HCT116 (cell line): ENCODE results near the gene UBE3D. TPM values are rescaled to one million over a fixed set of nuclear protein-coding genes. Genes with fewer than 3 reads are reported as not detected.

ENCODE experiments used
- ATAC-seq: fragments of 200-7000 bp; cut with Tn5 transposase; 2 replicates; pipeline ENCODE4 v1.9.1; 2020; ENCODE audit warnings: mild to moderate bottlenecking, moderate library complexity
- BruUV-seq: library from RNA; stranded (reverse); fragments of 400-500 nt; replicated peaks from 2 replicates; lab custom pipeline; 2021; lab: Mats Ljungman, UMichigan
- CTCF ChIA-PET: fragments of 300-600 bp; sonication (Branson Sonifier 250); formaldehyde crosslinking; loops from one replicate; lab custom pipeline; 2021; ENCODE audit warnings: antibody characterized with exemption; lab: Charles Lee
- POLR2A ChIA-PET: fragments of 300-600, 350-600 bp; sonication (Branson Sonifier 250); formaldehyde crosslinking; loops from one replicate; lab custom pipeline; 2021; ENCODE audit warnings: antibody characterized with exemption; lab: Charles Lee
- RAD21 ChIA-PET, 2 experiments: fragments of 300-600 bp; sonication (Branson Sonifier 250); formaldehyde crosslinking; loops; one replicate each; lab custom pipeline; 2023; ENCODE audit warnings: low total read pairs in 2 of 2; ENCODE audit not compliant: uncharacterized antibody in 2 of 2, unreplicated experiment in 2 of 2, low non-redundant PET in 1 of 2; lab: Charles Lee
- DNase-seq: peaks from one replicate; pipeline ENCODE4 v3.0.0-alpha.2; 2010; ENCODE audit warnings: low read depth, low spot score
- H2AFZ ChIP-seq: fragments of 200-600 bp; shearing (Covaris generic), sonication (generic); 2 replicates; pipeline ENCODE4 v1.6.1; 2017; ENCODE audit warnings: low read depth, mixed run types, mixed read lengths, antibody characterized with exemption, low read length; ENCODE audit not compliant: poor library complexity, severe bottlenecking
- H3K27ac ChIP-seq: 2 replicates; pipeline ENCODE4 v1.5.1; 2012; ENCODE audit warnings: low read depth, low read length
- H3K27me3 ChIP-seq: fragments of 200-600 bp; sonication (generic); 2 replicates; pipeline ENCODE4 v1.6.1; 2016; ENCODE audit warnings: mixed run types, low read length, mixed read lengths; ENCODE audit not compliant: insufficient read depth
- H3K36me3 ChIP-seq, 2 experiments: fragments of 200-500 bp in 1 of 2; fragments of 200-600 bp in 1 of 2; sonication (Bioruptor generic) in 1 of 2; sonication (generic) in 1 of 2; 2 replicates each; pipeline versions ENCODE4 v1.5.1 to v1.6.1; 2014 to 2016; ENCODE audit warnings: low read length in 2 of 2, inconsistent platforms in 1 of 2, mixed read lengths in 1 of 2, mixed run types in 1 of 2; ENCODE audit not compliant: insufficient read depth in 2 of 2, control insufficient read depth in 1 of 2
- H3K4me1 ChIP-seq, 2 experiments: fragments of 200-600 bp in 1 of 2; sonication (generic) in 1 of 2; 2 replicates each; pipeline versions ENCODE4 v1.5.1 to v1.6.1; 2012 to 2017; ENCODE audit warnings: low read length in 2 of 2, inconsistent platforms in 1 of 2, mild to moderate bottlenecking in 1 of 2, mixed read lengths in 1 of 2, mixed run types in 1 of 2, moderate library complexity in 1 of 2; ENCODE audit not compliant: insufficient read depth in 2 of 2, control insufficient read depth in 1 of 2
- H3K4me2 ChIP-seq: fragments of 200-600 bp; sonication (generic); 2 replicates; pipeline ENCODE4 v1.6.1; 2017; ENCODE audit warnings: mixed run types, low read length, mixed read lengths
- H3K4me3 ChIP-seq, 2 experiments: fragments of 200-600 bp in 1 of 2; sonication (generic) in 1 of 2; replicated peaks in 1 of 2; 2 replicates each; pipeline ENCODE4 v1.5.1; 2011 to 2016; ENCODE audit warnings: low read length in 2 of 2, control low read depth in 1 of 2, low read depth in 1 of 2, mild to moderate bottlenecking in 1 of 2, mixed read lengths in 1 of 2, mixed run types in 1 of 2
- H3K79me2 ChIP-seq: fragments of 200-600 bp; sonication (generic); 2 replicates; pipeline ENCODE4 v1.6.1; 2017; ENCODE audit warnings: mild to moderate bottlenecking, mixed run types, low read length, moderate library complexity, mixed read lengths; ENCODE audit not compliant: insufficient read depth
- H3K9ac ChIP-seq: fragments of 200-600 bp; sonication (generic); 2 replicates; pipeline ENCODE4 v1.6.1; 2016; ENCODE audit warnings: low read length, mixed read lengths
- H3K9me2 ChIP-seq: fragments of 200-600 bp; sonication (generic), shearing (Covaris generic); 2 replicates; pipeline ENCODE4 v1.6.1; 2017; ENCODE audit warnings: mixed run types, mild to moderate bottlenecking, moderate library complexity; ENCODE audit not compliant: insufficient read depth
- H3K9me3 ChIP-seq, 2 experiments: fragments of 200-500 bp in 1 of 2; fragments of 200-600 bp in 1 of 2; sonication (Bioruptor generic) in 1 of 2; sonication (generic) in 1 of 2; 2 replicates each; pipeline ENCODE4 v1.6.1; 2014 to 2017; ENCODE audit warnings: low read length in 2 of 2, mixed read lengths in 2 of 2, inconsistent platforms in 1 of 2, low read depth in 1 of 2, mild to moderate bottlenecking in 1 of 2, mixed run types in 1 of 2, moderate library complexity in 1 of 2; ENCODE audit not compliant: control insufficient read depth in 1 of 2, insufficient read depth in 1 of 2
- H4K20me1 ChIP-seq: fragments of 200-600 bp; sonication (generic), shearing (Covaris generic); 2 replicates; pipeline ENCODE4 v1.6.1; 2017; ENCODE audit warnings: mixed run types, mild to moderate bottlenecking, moderate library complexity; ENCODE audit not compliant: insufficient read depth
- EGR1 ChIP-seq: IDR thresholded peaks from 2 replicates; pipeline ENCODE4 v1.6.1; 2012; ENCODE audit warnings: low read depth
- ELF1 ChIP-seq: IDR thresholded peaks from 2 replicates; pipeline ENCODE4 v1.6.1; 2012; ENCODE audit warnings: low read depth, borderline replicate concordance
- EZH2 ChIP-seq: fragments of 200-600 bp; sonication (generic); IDR thresholded peaks from 2 replicates; pipeline ENCODE4 v1.6.1; 2017; ENCODE audit warnings: antibody characterized with exemption, mixed run types
- EZH2phosphoT487 ChIP-seq: fragments of 200-600 bp; IDR thresholded peaks from 2 replicates; pipeline ENCODE4 v1.6.1; 2018; ENCODE audit warnings: antibody characterized with exemption, borderline replicate concordance
- FOSL1 ChIP-seq: IDR thresholded peaks from 2 replicates; pipeline ENCODE4 v1.6.1; 2012; ENCODE audit warnings: low read depth
- JUND ChIP-seq: IDR thresholded peaks from 2 replicates; pipeline ENCODE4 v1.6.1; 2012
- POLR2A ChIP-seq: IDR thresholded peaks from 2 replicates; pipeline ENCODE4 v1.7.0; 2011; ENCODE audit warnings: borderline replicate concordance; ENCODE audit not compliant: insufficient read depth, insufficient read length; ENCODE audit errors: extremely low read depth
- POLR2AphosphoS5 ChIP-seq: IDR thresholded peaks from 2 replicates; pipeline ENCODE4 v1.6.1; 2011; ENCODE audit warnings: mild to moderate bottlenecking, low read depth, low read length, moderate library complexity
- RAD21 ChIP-seq: IDR thresholded peaks from 2 replicates; pipeline ENCODE4 v1.6.1; 2012; ENCODE audit warnings: low read depth, mild to moderate bottlenecking
- SIN3A ChIP-seq: IDR thresholded peaks from 2 replicates; pipeline ENCODE4 v1.6.1; 2012; ENCODE audit warnings: low read depth
- SRF ChIP-seq: IDR thresholded peaks from 2 replicates; pipeline ENCODE4 v1.6.1; 2012; ENCODE audit warnings: low read depth
- TCF7L2 ChIP-seq: IDR thresholded peaks from 2 replicates; pipeline ENCODE4 v1.7.0; 2011; ENCODE audit warnings: borderline replicate concordance, inconsistent platforms; ENCODE audit not compliant: insufficient read depth, insufficient read length; ENCODE audit errors: extremely low read depth
- YY1 ChIP-seq: IDR thresholded peaks from 2 replicates; pipeline ENCODE4 v1.6.1; 2011; ENCODE audit warnings: low read length, low read depth, moderate library complexity, mild to moderate bottlenecking; ENCODE audit not compliant: insufficient replicate concordance; ENCODE audit errors: extremely low read depth
- ZFX ChIP-seq: fragments of 450-650 bp; IDR thresholded peaks from 2 replicates; pipeline ENCODE4 v1.6.1; 2017
- intact Hi-C: fragments of 100-400 bp; cut with micrococcal nuclease; formaldehyde crosslinking; loops from 2 replicates; pipeline ENCODE4 v1.10.0; 2022
- total RNA-seq: library from RNA; stranded (reverse); gene quantifications from one replicate; pipeline ENCODE4 v1.2.1, GENCODE V29; 2021; ENCODE audit not compliant: unreplicated experiment
- TF ChIP-seq, protein P1 (sequence below), 3 experiments: fragments of 200-600 bp in 1 of 3; sonication (generic) in 1 of 3; IDR thresholded peaks in 2 of 3; conservative IDR thresholded peaks in 1 of 3; 2 replicates each; pipeline ENCODE4 v1.5.1; 2012 to 2017; ENCODE audit warnings: low read depth in 2 of 3, low read length in 2 of 3, antibody characterized with exemption in 1 of 3, borderline replicate concordance in 1 of 3, control low read depth in 1 of 3, mild to moderate bottlenecking in 1 of 3, mixed read lengths in 1 of 3, mixed run types in 1 of 3, moderate library complexity in 1 of 3; ENCODE audit not compliant: insufficient read depth in 1 of 3
- TF ChIP-seq, protein P2 (sequence below): IDR thresholded peaks from 2 replicates; pipeline ENCODE4 v1.6.1; 2011; ENCODE audit warnings: mild to moderate bottlenecking, low read length, moderate library complexity; ENCODE audit not compliant: insufficient replicate concordance; ENCODE audit errors: extremely low read depth
- TF ChIP-seq, protein P3 (sequence below): IDR thresholded peaks from 2 replicates; pipeline ENCODE4 v1.6.1; 2012
- TF ChIP-seq, protein P4 (sequence below): IDR thresholded peaks from 2 replicates; pipeline ENCODE4 v1.6.1; 2012; ENCODE audit warnings: low read depth

Gene UBE3D
- total RNA-seq, 1 experiment from 2014 or later = 9.0 TPM

DNA sequence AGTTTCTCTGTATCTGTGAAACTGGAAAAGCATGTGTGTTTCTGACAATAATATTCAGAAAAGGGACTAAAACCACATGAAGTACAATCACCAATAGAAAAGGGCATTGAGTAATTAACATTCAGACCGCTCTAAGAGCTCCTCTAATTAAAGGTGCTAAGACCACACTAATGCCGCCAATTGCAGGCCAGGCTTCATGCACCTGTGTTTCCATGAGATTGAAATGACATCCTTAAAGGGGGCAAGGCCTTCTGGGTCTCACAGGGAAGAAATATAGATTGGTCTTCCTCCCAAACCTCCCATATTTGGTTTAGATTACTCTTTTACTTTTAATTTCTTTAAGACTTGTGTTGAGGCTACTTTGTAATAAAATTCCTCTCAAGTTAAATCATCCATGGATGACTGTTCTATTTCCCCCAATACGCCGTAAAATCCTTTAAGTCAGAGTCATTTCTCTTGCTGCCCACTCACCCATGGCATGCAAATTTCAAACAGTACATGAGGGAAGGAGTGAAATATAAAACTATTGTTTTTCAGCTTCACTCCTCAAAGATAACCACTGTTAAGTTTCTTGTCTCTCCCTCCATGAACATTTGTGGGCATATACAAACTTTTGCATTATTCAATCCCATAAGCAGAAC, 110.6 kb downstream of the UBE3D start:
- no TSS peak for BruUV-seq
- RAD21 ChIA-PET = no interaction called here
- Histone ChIP-seq H3K9ac (no peak overlapping the region), H3K27ac (no peak overlapping the region), H3K27me3 (no peaks in the 10 kb centered on the region), H3K9me2 (no peaks in the 10 kb centered on the region), H3K79me2 (no peaks in the 10 kb centered on the region), H3K36me3 (0 out of 4 replicates have a peak, but pooled peaks cover 0 to 3% of the 10 kb centered on the region in 2 experiments), H4K20me1 (no peaks in the 10 kb centered on the region)
- intact Hi-C loops = no loop called here
- TF ChIP-seq ZFX = no peak
- TF ChIP-seq, protein P1, sequence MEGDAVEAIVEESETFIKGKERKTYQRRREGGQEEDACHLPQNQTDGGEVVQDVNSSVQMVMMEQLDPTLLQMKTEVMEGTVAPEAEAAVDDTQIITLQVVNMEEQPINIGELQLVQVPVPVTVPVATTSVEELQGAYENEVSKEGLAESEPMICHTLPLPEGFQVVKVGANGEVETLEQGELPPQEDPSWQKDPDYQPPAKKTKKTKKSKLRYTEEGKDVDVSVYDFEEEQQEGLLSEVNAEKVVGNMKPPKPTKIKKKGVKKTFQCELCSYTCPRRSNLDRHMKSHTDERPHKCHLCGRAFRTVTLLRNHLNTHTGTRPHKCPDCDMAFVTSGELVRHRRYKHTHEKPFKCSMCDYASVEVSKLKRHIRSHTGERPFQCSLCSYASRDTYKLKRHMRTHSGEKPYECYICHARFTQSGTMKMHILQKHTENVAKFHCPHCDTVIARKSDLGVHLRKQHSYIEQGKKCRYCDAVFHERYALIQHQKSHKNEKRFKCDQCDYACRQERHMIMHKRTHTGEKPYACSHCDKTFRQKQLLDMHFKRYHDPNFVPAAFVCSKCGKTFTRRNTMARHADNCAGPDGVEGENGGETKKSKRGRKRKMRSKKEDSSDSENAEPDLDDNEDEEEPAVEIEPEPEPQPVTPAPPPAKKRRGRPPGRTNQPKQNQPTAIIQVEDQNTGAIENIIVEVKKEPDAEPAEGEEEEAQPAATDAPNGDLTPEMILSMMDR (IDR thresholded peaks at IDR 0.05 in 2 of 3, conservative IDR thresholded peaks at IDR 0.05 in 1 of 3; ENCODE audit: borderline replicate concordance in 1 of 3, insufficient read depth in 1 of 3, low read depth in 2 of 3, low read length in 2 of 3) = no peak
- TF ChIP-seq, protein P2, sequence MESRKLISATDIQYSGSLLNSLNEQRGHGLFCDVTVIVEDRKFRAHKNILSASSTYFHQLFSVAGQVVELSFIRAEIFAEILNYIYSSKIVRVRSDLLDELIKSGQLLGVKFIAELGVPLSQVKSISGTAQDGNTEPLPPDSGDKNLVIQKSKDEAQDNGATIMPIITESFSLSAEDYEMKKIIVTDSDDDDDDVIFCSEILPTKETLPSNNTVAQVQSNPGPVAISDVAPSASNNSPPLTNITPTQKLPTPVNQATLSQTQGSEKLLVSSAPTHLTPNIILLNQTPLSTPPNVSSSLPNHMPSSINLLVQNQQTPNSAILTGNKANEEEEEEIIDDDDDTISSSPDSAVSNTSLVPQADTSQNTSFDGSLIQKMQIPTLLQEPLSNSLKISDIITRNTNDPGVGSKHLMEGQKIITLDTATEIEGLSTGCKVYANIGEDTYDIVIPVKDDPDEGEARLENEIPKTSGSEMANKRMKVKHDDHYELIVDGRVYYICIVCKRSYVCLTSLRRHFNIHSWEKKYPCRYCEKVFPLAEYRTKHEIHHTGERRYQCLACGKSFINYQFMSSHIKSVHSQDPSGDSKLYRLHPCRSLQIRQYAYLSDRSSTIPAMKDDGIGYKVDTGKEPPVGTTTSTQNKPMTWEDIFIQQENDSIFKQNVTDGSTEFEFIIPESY = no peak
- no peak for TF ChIP-seq SRF
- no peak for TF ChIP-seq EZH2
- TF ChIP-seq EGR1 = no peak
- TF ChIP-seq, protein P3, sequence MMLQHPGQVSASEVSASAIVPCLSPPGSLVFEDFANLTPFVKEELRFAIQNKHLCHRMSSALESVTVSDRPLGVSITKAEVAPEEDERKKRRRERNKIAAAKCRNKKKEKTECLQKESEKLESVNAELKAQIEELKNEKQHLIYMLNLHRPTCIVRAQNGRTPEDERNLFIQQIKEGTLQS = no peak
- TF ChIP-seq ELF1 = no peak
- TF ChIP-seq EZH2phosphoT487 = no peak
- TF ChIP-seq, protein P4, sequence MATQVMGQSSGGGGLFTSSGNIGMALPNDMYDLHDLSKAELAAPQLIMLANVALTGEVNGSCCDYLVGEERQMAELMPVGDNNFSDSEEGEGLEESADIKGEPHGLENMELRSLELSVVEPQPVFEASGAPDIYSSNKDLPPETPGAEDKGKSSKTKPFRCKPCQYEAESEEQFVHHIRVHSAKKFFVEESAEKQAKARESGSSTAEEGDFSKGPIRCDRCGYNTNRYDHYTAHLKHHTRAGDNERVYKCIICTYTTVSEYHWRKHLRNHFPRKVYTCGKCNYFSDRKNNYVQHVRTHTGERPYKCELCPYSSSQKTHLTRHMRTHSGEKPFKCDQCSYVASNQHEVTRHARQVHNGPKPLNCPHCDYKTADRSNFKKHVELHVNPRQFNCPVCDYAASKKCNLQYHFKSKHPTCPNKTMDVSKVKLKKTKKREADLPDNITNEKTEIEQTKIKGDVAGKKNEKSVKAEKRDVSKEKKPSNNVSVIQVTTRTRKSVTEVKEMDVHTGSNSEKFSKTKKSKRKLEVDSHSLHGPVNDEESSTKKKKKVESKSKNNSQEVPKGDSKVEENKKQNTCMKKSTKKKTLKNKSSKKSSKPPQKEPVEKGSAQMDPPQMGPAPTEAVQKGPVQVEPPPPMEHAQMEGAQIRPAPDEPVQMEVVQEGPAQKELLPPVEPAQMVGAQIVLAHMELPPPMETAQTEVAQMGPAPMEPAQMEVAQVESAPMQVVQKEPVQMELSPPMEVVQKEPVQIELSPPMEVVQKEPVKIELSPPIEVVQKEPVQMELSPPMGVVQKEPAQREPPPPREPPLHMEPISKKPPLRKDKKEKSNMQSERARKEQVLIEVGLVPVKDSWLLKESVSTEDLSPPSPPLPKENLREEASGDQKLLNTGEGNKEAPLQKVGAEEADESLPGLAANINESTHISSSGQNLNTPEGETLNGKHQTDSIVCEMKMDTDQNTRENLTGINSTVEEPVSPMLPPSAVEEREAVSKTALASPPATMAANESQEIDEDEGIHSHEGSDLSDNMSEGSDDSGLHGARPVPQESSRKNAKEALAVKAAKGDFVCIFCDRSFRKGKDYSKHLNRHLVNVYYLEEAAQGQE = no peak
- TF ChIP-seq SIN3A = no peak
- no peak for TF ChIP-seq POLR2A
- TF ChIP-seq TCF7L2 = no peak
- TF ChIP-seq JUND = no peak
- TF ChIP-seq YY1 = no peak
- TF ChIP-seq POLR2AphosphoS5 = no peak
- no peak for TF ChIP-seq RAD21
- TF ChIP-seq FOSL1 = no peak
- TF ChIP-seq, all 23 proteins: peak for 0
- ChIA-PET CTCF (no interaction called here), POLR2A (no interaction called here)
- no peak for DNase-seq
- no peak overlapping the region for H2AFZ ChIP-seq
- no peak for ATAC-seq
- no peak overlapping the region for H3K4me3 ChIP-seq
- no peak overlapping the region for H3K4me2 ChIP-seq
- no peaks in the 10 kb centered on the region for H3K9me3 ChIP-seq
- no peaks in the 10 kb centered on the region for H3K4me1 ChIP-seq
